GM12878 (cell line): ENCODE measurements around the gene PPHLN1. TPM values are rescaled to one million over a fixed set of nuclear protein-coding genes. Genes with fewer than 3 reads are reported as not detected.

ENCODE experiments used
- ATAC-seq: fragments of 200-7000 bp; cut with Tn5 transposase; 3 replicates; pipeline ENCODE4 v1.9.1; 2020; ENCODE audit warnings: mild to moderate bottlenecking, moderate library complexity
- BruUV-seq: library from RNA; stranded (reverse); fragments of 400-500 nt; replicated peaks from 2 replicates; lab custom pipeline; 2021; lab: Mats Ljungman, UMichigan
- CTCF ChIA-PET: fragments of 300-600 bp; sonication (Branson Sonifier 250); formaldehyde crosslinking; extraction: SDS; loops from one replicate; lab custom pipeline; 2021; ENCODE audit warnings: inconsistent platforms; lab: Yijun Ruan, JAX
- POLR2A ChIA-PET: fragments of 350-600 bp; formaldehyde crosslinking; extraction: SDS; loops from one replicate; lab custom pipeline; 2021; ENCODE audit warnings: inconsistent platforms; lab: Charles Lee
- RAD21 ChIA-PET: fragments of 300-600 bp; sonication (Branson Sonifier 250); formaldehyde crosslinking; loops from one replicate; lab custom pipeline; 2023; ENCODE audit warnings: antibody characterized with exemption; ENCODE audit not compliant: unreplicated experiment; lab: Charles Lee
- SMC1A ChIA-PET: fragments of 300-600 bp; sonication (Branson Sonifier 250); formaldehyde crosslinking; loops from one replicate; lab custom pipeline; 2023; ENCODE audit not compliant: unreplicated experiment, uncharacterized antibody; lab: Charles Lee
- DNase-seq: peaks from one replicate; pipeline ENCODE4 v3.0.0-alpha.2; 2011; ENCODE audit warnings: low read depth, low spot score
- FAIRE-seq: peaks from 3 replicates; lab custom pipeline; 2011; peaks lifted over from hg19 to GRCh38; lab: Jason Lieb, UNC
- H2AFZ ChIP-seq: 2 replicates; pipeline ENCODE4 v1.6.0; 2011; ENCODE audit warnings: low read depth, low read length, control low read depth; ENCODE audit not compliant: control insufficient read depth
- H3K27ac ChIP-seq: 2 replicates; pipeline ENCODE4 v1.5.1; 2011; ENCODE audit warnings: control low read depth; ENCODE audit not compliant: control insufficient read depth, insufficient read depth
- H3K27me3 ChIP-seq, 2 experiments: replicated peaks in 1 of 2; 2 replicates each; pipeline versions ENCODE4 v1.6.0 to v1.6.1; 2011; ENCODE audit warnings: low read length in 1 of 2; ENCODE audit not compliant: control insufficient read depth in 2 of 2, insufficient read depth in 2 of 2
- H3K36me3 ChIP-seq, 2 experiments: 2 replicates each; pipeline ENCODE4 v1.5.1; 2011; ENCODE audit warnings: low read length in 1 of 2; ENCODE audit not compliant: control insufficient read depth in 2 of 2, insufficient read depth in 2 of 2
- H3K4me1 ChIP-seq: 2 replicates; pipeline ENCODE4 v1.6.1; 2011; ENCODE audit warnings: mild to moderate bottlenecking, low read length, moderate library complexity, mixed read lengths; ENCODE audit not compliant: control insufficient read depth, insufficient read depth
- H3K4me2 ChIP-seq: 2 replicates; pipeline ENCODE4 v1.6.0; 2011; ENCODE audit warnings: control low read depth; ENCODE audit not compliant: control insufficient read depth, insufficient read depth
- H3K4me3 ChIP-seq: fragments of 200-600 bp; sonication (generic); 2 replicates; pipeline ENCODE4 v1.5.1; 2016
- H3K79me2 ChIP-seq: 2 replicates; pipeline ENCODE4 v1.6.0; 2011; ENCODE audit warnings: low read length; ENCODE audit not compliant: control insufficient read depth, insufficient read depth
- H3K9ac ChIP-seq: 2 replicates; pipeline ENCODE4 v1.8.0; 2011; ENCODE audit warnings: low read length, control low read depth, mixed read lengths; ENCODE audit not compliant: control insufficient read depth, insufficient read depth
- H3K9me3 ChIP-seq: replicated peaks from 3 replicates; pipeline ENCODE4 v1.5.1; 2011; ENCODE audit warnings: mild to moderate bottlenecking, low read length; ENCODE audit not compliant: control insufficient read depth, insufficient read depth
- H4K20me1 ChIP-seq: 2 replicates; pipeline ENCODE4 v1.6.0; 2011; ENCODE audit not compliant: control insufficient read depth, insufficient read depth
- BHLHE40 ChIP-seq, 2 experiments: fragments of 450-650 bp in 1 of 2; IDR thresholded peaks; 2 replicates each; pipeline ENCODE4 v1.6.1; 2011 to 2017; ENCODE audit warnings: low read depth in 2 of 2, borderline replicate concordance in 1 of 2, improper control_type of control experiment in 1 of 2, low read length in 1 of 2, mild to moderate bottlenecking in 1 of 2
- BRCA1 ChIP-seq: IDR thresholded peaks from 2 replicates; pipeline ENCODE4 v1.6.1; 2011; ENCODE audit warnings: low read depth, low read length, improper control_type of control experiment
- GABPA ChIP-seq: IDR thresholded peaks from 2 replicates; pipeline ENCODE4 v1.6.1; 2014; ENCODE audit warnings: antibody characterized with exemption, low read depth, mild to moderate bottlenecking, inconsistent platforms
- JUND ChIP-seq: IDR thresholded peaks from 2 replicates; pipeline ENCODE4 v1.6.1; 2012; ENCODE audit warnings: low read depth, mild to moderate bottlenecking, low read length, improper control_type of control experiment, moderate library complexity
- NR2C1 ChIP-seq: fragments of 450-650 bp; IDR thresholded peaks from 2 replicates; pipeline ENCODE4 v1.6.1; 2017; ENCODE audit warnings: antibody characterized with exemption, mild to moderate bottlenecking, moderate library complexity
- PAX5 ChIP-seq: IDR thresholded peaks from 2 replicates; pipeline ENCODE4 v1.6.1; 2011; ENCODE audit warnings: low read depth, low read length, borderline replicate concordance
- RBBP5 ChIP-seq: fragments of 200-600 bp; sonication (generic); conservative IDR thresholded peaks from 2 replicates; pipeline ENCODE4 v1.6.1; 2016
- SPI1 ChIP-seq: IDR thresholded peaks from 2 replicates; pipeline ENCODE4 v1.6.1; 2011; ENCODE audit warnings: low read depth, mild to moderate bottlenecking, low read length, moderate library complexity, borderline replicate concordance; ENCODE audit not compliant: insufficient read depth
- ZNF384 ChIP-seq: IDR thresholded peaks from 2 replicates; pipeline ENCODE4 v1.6.1; 2012; ENCODE audit warnings: low read depth, mild to moderate bottlenecking, low read length, improper control_type of control experiment, borderline replicate concordance
- WGBS: methylation state at CpG from one replicate; pipeline ENCODE4 v1.1.6; 2016; ENCODE audit warnings: low lambda C conversion rate; ENCODE audit not compliant: insufficient replicate concordance, insufficient coverage; ENCODE audit errors: missing lambda C conversion rate; 5-methylcytosine and 5-hydroxymethylcytosine counted together
- in situ Hi-C: fragments of 300-500 bp; cut with MboI; formaldehyde crosslinking; loops from 9 replicates; pipeline ENCODE4 v1.14.3; 2018; ENCODE audit warnings: mixed read lengths
- intact Hi-C: fragments of 100-400 bp; cut with micrococcal nuclease; formaldehyde crosslinking; loops from one replicate; pipeline ENCODE4 v1.14.2; 2022; ENCODE audit not compliant: unreplicated experiment
- polyA plus RNA-seq, 11 experiments: library from polyadenylated mRNA; depleted of rRNA in 4 of 11; unstranded in 6 of 11; stranded (reverse) in 5 of 11; fragments of >200 nt; fragmentation: Nextera tagmentation in 4 of 11; fragmentation: Illumina TruSeq in 1 of 11; extraction: Ambion mirVana in 4 of 11; extraction: Trizol in 1 of 11; gene quantifications; 1 replicate in 1 of 11; 2 replicates in 10 of 11; pipeline versions ENCODE4 v1.2.1 to v1.2.3, GENCODE V29; 2011 to 2016; ENCODE audit warnings: inconsistent platforms in 2 of 11, missing spikeins in 2 of 11, low read depth in 1 of 11
- total RNA-seq, 4 experiments: library from RNA; depleted of rRNA in 3 of 4; stranded (reverse); fragments of >200 nt in 3 of 4; fragmentation: Illumina TruSeq in 1 of 4; extraction: Trizol in 1 of 4; gene quantifications; 2 replicates each; pipeline versions ENCODE4 v1.2.1 to v1.2.3, GENCODE V29; 2013 to 2021

PPHLN1 gene
- total and polyA plus RNA-seq, 10 of the 15 experiments (the other 5 are each of a cell fraction or from before 2014, with no cell fraction given), result 73.6 to 117 (median 92.1) TPM

DNA sequence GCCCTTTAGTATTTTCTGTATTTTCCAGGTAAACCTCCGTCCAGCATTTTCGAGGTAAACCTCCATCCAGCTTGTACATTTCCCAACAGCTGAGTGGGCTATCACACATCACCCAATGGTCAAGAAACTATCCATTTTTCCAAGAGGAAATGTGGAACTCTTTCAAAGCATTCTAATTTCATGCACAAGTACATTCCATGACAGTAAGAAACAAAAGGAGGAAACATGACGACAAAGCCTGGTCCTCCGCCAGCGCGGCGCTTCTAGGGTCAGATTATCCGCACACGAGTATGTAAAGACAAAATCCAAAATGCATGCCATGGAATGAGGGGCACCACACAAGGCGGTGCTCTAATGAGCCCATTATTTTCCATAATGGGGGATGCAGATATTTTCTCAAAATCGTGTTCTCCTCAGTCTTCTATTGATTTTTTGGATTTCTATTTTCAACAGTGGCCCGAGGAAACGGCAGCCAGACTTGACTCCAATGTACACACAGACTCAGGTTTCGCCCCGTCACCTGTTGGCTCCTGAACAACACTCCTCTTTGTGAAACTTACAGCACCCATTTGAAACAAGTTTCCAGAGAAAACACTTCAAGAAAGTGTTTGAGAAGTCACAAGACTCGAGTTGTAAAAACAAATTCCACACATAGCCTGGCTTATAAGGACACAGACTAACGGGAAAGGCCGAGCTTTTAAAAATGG lies 156.2 kb downstream of the PPHLN1 start:
- H3K27me3 ChIP-seq, result peaks cover 0 to 6% of the 10 kb centered on the region in 2 experiments; a peak in 1 of 4 replicates
- H3K27ac ChIP-seq, result no peak overlapping the region
- no TSS peak for BruUV-seq
- peak overlapping the region; percentile 100 for H3K4me2 ChIP-seq
- WGBS, result 70% methylated on average over 18 of the region's 18 CpGs
- FAIRE-seq, result no peak
- POLR2A ChIA-PET, result no interaction called here
- CTCF ChIA-PET, result interaction anchor here (0.6 to 11.2 kb wide), 13 partner anchors 9 to 855 kb away, joined by 3 to 117 read pairs (median 6); no protein-coding TSS in a partner anchor
- ATAC-seq, result no peak
- SMC1A ChIA-PET, result interaction anchor here (0.7 to 6.0 kb wide), 7 partner anchors 9 to 810 kb away, joined by 3 to 49 read pairs (median 4); no protein-coding TSS in a partner anchor
- DNase-seq, result no peak
- H3K36me3 ChIP-seq, result no peaks in the 10 kb centered on the region
- intact Hi-C loops, result loop anchor here (2.0 to 10.0 kb wide), 4 partner anchors 283 to 857 kb away; no protein-coding TSS in a partner anchor
- no peak overlapping the region for H3K9ac ChIP-seq
- no peaks in the 10 kb centered on the region for H3K9me3 ChIP-seq
- RAD21 ChIA-PET, result interaction anchor here (1.0 to 4.5 kb wide), 9 partner anchors 11 to 1515 kb away, joined by 3 to 38 read pairs (median 8); no protein-coding TSS in a partner anchor
- H3K4me3 ChIP-seq, result peak overlapping the region; percentile 73; the same call in 1 of the 2 replicates
- H3K4me1 ChIP-seq, result peaks cover 9% of the 10 kb centered on the region
- TF ChIP-seq NR2C1 (no peak), ZNF384 (no peak), BHLHE40 (IDR thresholded peaks at IDR 0.05; ENCODE audit: borderline replicate concordance in 1 of 2, low read depth in 2 of 2, low read length in 1 of 2) (no peak), PAX5 (no peak), SPI1 (no peak), RBBP5 (no peak), GABPA (no peak), BRCA1 (no peak), JUND (no peak)
- TF ChIP-seq, all 136 proteins: peak for 0
- H4K20me1 ChIP-seq, result no peaks in the 10 kb centered on the region
- no peaks in the 10 kb centered on the region for H3K79me2 ChIP-seq
- in situ Hi-C loops, result loop anchor here (5.0 to 10.0 kb wide), 2 partner anchors 793 to 855 kb away; no protein-coding TSS in a partner anchor
- peak overlapping the region; percentile 92; the same call in 1 of the 2 replicates for H2AFZ ChIP-seq
